ENCODE results near the gene VOPP1.
"Not testable (repeated sequence)": the region's sequence is repeated elsewhere in the genome, so short reads cannot be mapped to it uniquely, and the experiment has no call there.

The VOPP1 gene

GRCh38 chr7:55515569-55516279, 56.6 kb downstream of the VOPP1 start:
- Histone ChIP-seq H3K27ac (ENCODE audit: insufficient read depth in 1 of 2, low read depth in 1 of 2, low read length in 2 of 2, poor library complexity in 1 of 2, severe bottlenecking in 2 of 2) (no peak overlapping the region), H3K9me3 (ENCODE audit: control extremely low read depth in 1 of 5, control insufficient read depth in 4 of 5, insufficient read depth in 2 of 5, low read depth in 1 of 5, low read length in 4 of 5) (no peaks in the 10 kb centered on the region), H3K36me3 (ENCODE audit: control insufficient read depth in 4 of 4, insufficient read depth in 4 of 4, low read length in 3 of 4) (peaks cover 0 to 41% (median 19%) of the 10 kb centered on the region in 4 experiments), H3K4me1 (ENCODE audit: control extremely low read depth in 1 of 4, control insufficient read depth in 4 of 4, insufficient read depth in 4 of 4, low read length in 3 of 4) (peaks cover 0 to 9% (median 1%) of the 10 kb centered on the region in 4 experiments), H3K4me3 (ENCODE audit: control insufficient read depth in 1 of 7, extremely low read depth in 1 of 7, insufficient read depth in 4 of 7, low read depth in 2 of 7, low read length in 6 of 7) (no peak overlapping the region), H3K27me3 (replicated peaks in 2 of 5; ENCODE audit: control insufficient read depth in 4 of 5, insufficient read depth in 5 of 5, low read length in 4 of 5) (no peaks in the 10 kb centered on the region)
- CTCF ChIA-PET: interaction anchor here (1.0 kb wide), 1 partner anchor 19 kb away, joined by 4 read pairs; no protein-coding TSS in a partner anchor
- no peak for DNase-seq
- POLR2A ChIA-PET: no interaction called here
- WGBS (ENCODE audit: insufficient coverage): 76% methylated on average over 12 of the region's 13 CpGs

- H3K36me3 ChIP-seq (ENCODE audit: control insufficient read depth in 4 of 4, insufficient read depth in 4 of 4, low read length in 3 of 4): peaks cover 0 to 35% (median 19%) of the 10 kb centered on the region in 4 experiments
- no peak overlapping the region for H3K4me3 ChIP-seq (ENCODE audit: control insufficient read depth in 1 of 7, extremely low read depth in 1 of 7, insufficient read depth in 4 of 7, low read depth in 2 of 7, low read length in 6 of 7)
- H3K27me3 ChIP-seq (replicated peaks in 2 of 5; ENCODE audit: control insufficient read depth in 4 of 5, insufficient read depth in 5 of 5, low read length in 4 of 5): no peaks in the 10 kb centered on the region
- WGBS (ENCODE audit: insufficient coverage): 91% methylated on average over 5 of the region's 6 CpGs
- H3K4me1 ChIP-seq (ENCODE audit: control extremely low read depth in 1 of 4, control insufficient read depth in 4 of 4, insufficient read depth in 4 of 4, low read length in 3 of 4): peaks cover 0 to 9% (median 1%) of the 10 kb centered on the region in 4 experiments
- no peak overlapping the region for H3K27ac ChIP-seq (ENCODE audit: insufficient read depth in 1 of 2, low read depth in 1 of 2, low read length in 2 of 2, poor library complexity in 1 of 2, severe bottlenecking in 2 of 2)
- ChIA-PET CTCF (no interaction called here), POLR2A (no interaction called here)
- DNase-seq: no peak
- no peaks in the 10 kb centered on the region for H3K9me3 ChIP-seq (ENCODE audit: control extremely low read depth in 1 of 5, control insufficient read depth in 4 of 5, insufficient read depth in 2 of 5, low read depth in 1 of 5, low read length in 4 of 5)
Measured at GRCh38 chr7:55514546-55515265, 57.6 kb downstream of the VOPP1 start.

- no peak overlapping the region for H3K27ac ChIP-seq (ENCODE audit: insufficient read depth in 1 of 2, low read depth in 1 of 2, low read length in 2 of 2, poor library complexity in 1 of 2, severe bottlenecking in 2 of 2)
- POLR2A ChIA-PET: no interaction called here
Measured at GRCh38 chr7:55513868-55514267, 58.4 kb downstream of the VOPP1 start.

GRCh38 chr7:55512635-55513191, 59.6 kb downstream of the VOPP1 start:
- POLR2A ChIA-PET: no interaction called here
- H3K36me3 ChIP-seq (ENCODE audit: control insufficient read depth in 4 of 4, insufficient read depth in 4 of 4, low read length in 3 of 4): peaks cover 0 to 20% (median 10%) of the 10 kb centered on the region in 4 experiments

More at GRCh38 chr7:55513868-55514267, 58.4 kb downstream of the VOPP1 start:
- DNase-seq: no peak
- Histone ChIP-seq H3K4me1 (ENCODE audit: control extremely low read depth in 1 of 4, control insufficient read depth in 4 of 4, insufficient read depth in 4 of 4, low read length in 3 of 4) (peaks cover 0 to 9% (median 1%) of the 10 kb centered on the region in 4 experiments), H3K27me3 (replicated peaks in 2 of 5; ENCODE audit: control insufficient read depth in 4 of 5, insufficient read depth in 5 of 5, low read length in 4 of 5) (no peaks in the 10 kb centered on the region), H3K36me3 (ENCODE audit: control insufficient read depth in 4 of 4, insufficient read depth in 4 of 4, low read length in 3 of 4) (peaks cover 0 to 31% (median 15%) of the 10 kb centered on the region in 4 experiments), H3K9me3 (ENCODE audit: control extremely low read depth in 1 of 5, control insufficient read depth in 4 of 5, insufficient read depth in 2 of 5, low read depth in 1 of 5, low read length in 4 of 5) (no peaks in the 10 kb centered on the region), H3K4me3 (ENCODE audit: control insufficient read depth in 1 of 7, extremely low read depth in 1 of 7, insufficient read depth in 4 of 7, low read depth in 2 of 7, low read length in 6 of 7) (no peak overlapping the region)
- CTCF ChIA-PET: interaction anchor here (0.9 kb wide), 1 partner anchor 13 kb away, joined by 3 read pairs; no protein-coding TSS in a partner anchor
- 98% methylated on average over 5 of the region's 5 CpGs for WGBS (ENCODE audit: insufficient coverage)

GRCh38 chr7:55510621-55511020, 61.7 kb downstream of the VOPP1 start:
- WGBS (ENCODE audit: insufficient coverage): 100% methylated on average over 2 of the region's 3 CpGs
- CTCF ChIA-PET: no interaction called here
- POLR2A ChIA-PET: no interaction called here

More at GRCh38 chr7:55512635-55513191, 59.6 kb downstream of the VOPP1 start:
- Histone ChIP-seq H3K4me1 (ENCODE audit: control extremely low read depth in 1 of 4, control insufficient read depth in 4 of 4, insufficient read depth in 4 of 4, low read length in 3 of 4) (peaks cover 0 to 9% (median 1%) of the 10 kb centered on the region in 4 experiments), H3K27me3 (replicated peaks in 2 of 5; ENCODE audit: control insufficient read depth in 4 of 5, insufficient read depth in 5 of 5, low read length in 4 of 5) (no peaks in the 10 kb centered on the region), H3K4me3 (ENCODE audit: control insufficient read depth in 1 of 7, extremely low read depth in 1 of 7, insufficient read depth in 4 of 7, low read depth in 2 of 7, low read length in 6 of 7) (no peak overlapping the region), H3K27ac (ENCODE audit: insufficient read depth in 1 of 2, low read depth in 1 of 2, low read length in 2 of 2, poor library complexity in 1 of 2, severe bottlenecking in 2 of 2) (no peak overlapping the region), H3K9me3 (ENCODE audit: control extremely low read depth in 1 of 5, control insufficient read depth in 4 of 5, insufficient read depth in 2 of 5, low read depth in 1 of 5, low read length in 4 of 5) (no peaks in the 10 kb centered on the region)
- CTCF ChIA-PET: interaction anchor here (1.4 kb wide), 1 partner anchor 33 kb away, joined by 4 read pairs; no protein-coding TSS in a partner anchor
- WGBS (ENCODE audit: insufficient coverage): 97% methylated on average over 9 of the region's 10 CpGs
- no peak for DNase-seq

GRCh38 chr7:55510206-55510605, 62.1 kb downstream of the VOPP1 start:
- H3K4me1 ChIP-seq (ENCODE audit: control extremely low read depth in 1 of 4, control insufficient read depth in 4 of 4, insufficient read depth in 4 of 4, low read length in 3 of 4); H3K27me3 ChIP-seq (replicated peaks in 2 of 5; ENCODE audit: control insufficient read depth in 4 of 5, insufficient read depth in 5 of 5, low read length in 4 of 5); CTCF ChIA-PET; H3K9me3 ChIP-seq (ENCODE audit: control extremely low read depth in 1 of 5, control insufficient read depth in 4 of 5, insufficient read depth in 2 of 5, low read depth in 1 of 5, low read length in 4 of 5); POLR2A ChIA-PET; DNase-seq; H3K27ac ChIP-seq (ENCODE audit: insufficient read depth in 1 of 2, low read depth in 1 of 2, low read length in 2 of 2, poor library complexity in 1 of 2, severe bottlenecking in 2 of 2); H3K4me3 ChIP-seq (ENCODE audit: control insufficient read depth in 1 of 7, extremely low read depth in 1 of 7, insufficient read depth in 4 of 7, low read depth in 2 of 7, low read length in 6 of 7): not testable (repeated sequence)
- WGBS (ENCODE audit: insufficient coverage): no CpG with 5 or more reads among the region's 1 CpG
- peaks cover 0 to 15% (median 3%) of the 10 kb centered on the region in 4 experiments for H3K36me3 ChIP-seq (ENCODE audit: control insufficient read depth in 4 of 4, insufficient read depth in 4 of 4, low read length in 3 of 4)

More at GRCh38 chr7:55510621-55511020, 61.7 kb downstream of the VOPP1 start:
- no peaks in the 10 kb centered on the region for H3K27me3 ChIP-seq (replicated peaks in 2 of 5; ENCODE audit: control insufficient read depth in 4 of 5, insufficient read depth in 5 of 5, low read length in 4 of 5)
- no peak for DNase-seq
- H3K4me3 ChIP-seq (ENCODE audit: control insufficient read depth in 1 of 7, extremely low read depth in 1 of 7, insufficient read depth in 4 of 7, low read depth in 2 of 7, low read length in 6 of 7): no peak overlapping the region
- H3K36me3 ChIP-seq (ENCODE audit: control insufficient read depth in 4 of 4, insufficient read depth in 4 of 4, low read length in 3 of 4): peaks cover 0 to 15% (median 5%) of the 10 kb centered on the region in 4 experiments
- H3K9me3 ChIP-seq (ENCODE audit: control extremely low read depth in 1 of 5, control insufficient read depth in 4 of 5, insufficient read depth in 2 of 5, low read depth in 1 of 5, low read length in 4 of 5): no peaks in the 10 kb centered on the region
- H3K4me1 ChIP-seq (ENCODE audit: control extremely low read depth in 1 of 4, control insufficient read depth in 4 of 4, insufficient read depth in 4 of 4, low read length in 3 of 4): peaks cover 0 to 2% (median under 1%) of the 10 kb centered on the region in 4 experiments
- no peak overlapping the region for H3K27ac ChIP-seq (ENCODE audit: insufficient read depth in 1 of 2, low read depth in 1 of 2, low read length in 2 of 2, poor library complexity in 1 of 2, severe bottlenecking in 2 of 2)

Measured in common myeloid progenitor, CD34-positive (primary cell).